GM12878 (cell line): ENCODE results near the gene TCF15. TPM values are rescaled to one million over a fixed set of nuclear protein-coding genes. Genes with fewer than 3 reads are reported as not detected.
A peak's percentile ranks its signal among the peaks of the same experiment; 100 is the strongest.

Experiments
- BCL11A ChIP-seq: IDR thresholded peaks from 2 replicates; pipeline ENCODE4 v1.6.1; 2011; ENCODE audit warnings: low read depth, low read length
- BRCA1 ChIP-seq: IDR thresholded peaks from 2 replicates; pipeline ENCODE4 v1.6.1; 2011; ENCODE audit warnings: low read depth, low read length, improper control_type of control experiment
- CBFB ChIP-seq: IDR thresholded peaks from 2 replicates; pipeline ENCODE4 v1.6.1; 2016; ENCODE audit warnings: antibody characterized with exemption, low read depth
- CREB1 ChIP-seq: IDR thresholded peaks from 2 replicates; pipeline ENCODE4 v1.6.1; 2012; ENCODE audit warnings: low read depth, mild to moderate bottlenecking, inconsistent platforms
- ESRRA ChIP-seq: IDR thresholded peaks from 2 replicates; pipeline ENCODE4 v1.6.1; 2012; ENCODE audit warnings: mild to moderate bottlenecking, low read length, improper control_type of control experiment
- HDAC2 ChIP-seq: fragments of 200-600 bp; sonication (generic); IDR thresholded peaks from 2 replicates; pipeline ENCODE4 v1.6.1; 2017
- IRF3 ChIP-seq: fragments of 450-650 bp; IDR thresholded peaks from 2 replicates; pipeline ENCODE4 v1.6.1; 2014; ENCODE audit warnings: mild to moderate bottlenecking
- KAT2A ChIP-seq: conservative IDR thresholded peaks from 2 replicates; pipeline ENCODE4 v1.6.1; 2011; ENCODE audit warnings: low read depth, low read length; ENCODE audit not compliant: control insufficient read depth
- MYC ChIP-seq: IDR thresholded peaks from 2 replicates; pipeline ENCODE4 v1.6.1; 2011; ENCODE audit warnings: mild to moderate bottlenecking, low read length, moderate library complexity, inconsistent platforms; ENCODE audit not compliant: insufficient read depth, insufficient replicate concordance, insufficient read length, severe bottlenecking
- RAD21 ChIP-seq: IDR thresholded peaks from 2 replicates; pipeline ENCODE4 v1.6.1; 2011; ENCODE audit warnings: mild to moderate bottlenecking, low read depth, low read length, moderate library complexity; ENCODE audit not compliant: insufficient read depth
- RAD51 ChIP-seq: fragments of 450-650 bp; IDR thresholded peaks from 2 replicates; pipeline ENCODE4 v1.6.1; 2016; ENCODE audit warnings: moderate library complexity, mild to moderate bottlenecking, inconsistent platforms
- RCOR1 ChIP-seq: conservative IDR thresholded peaks from 2 replicates; pipeline ENCODE4 v1.6.1; 2012; ENCODE audit warnings: low read depth, low read length, improper control_type of control experiment
- RFX5 ChIP-seq: IDR thresholded peaks from 2 replicates; pipeline ENCODE4 v1.6.1; 2011; ENCODE audit warnings: low read depth, low read length, improper control_type of control experiment
- SMAD5 ChIP-seq: IDR thresholded peaks from 2 replicates; pipeline ENCODE4 v1.6.1; 2016; ENCODE audit warnings: antibody characterized with exemption, low read depth
- SREBF1 ChIP-seq: IDR thresholded peaks from 2 replicates; pipeline ENCODE4 v1.6.1; 2012; ENCODE audit warnings: mild to moderate bottlenecking, low read length
- SREBF2 ChIP-seq: IDR thresholded peaks from 2 replicates; pipeline ENCODE4 v1.6.1; 2012; ENCODE audit warnings: mild to moderate bottlenecking, low read length
- SUPT20H ChIP-seq: IDR thresholded peaks from 2 replicates; pipeline ENCODE4 v1.6.1; 2011; ENCODE audit warnings: low read depth, mild to moderate bottlenecking, low read length, moderate library complexity, borderline replicate concordance; ENCODE audit not compliant: control insufficient read depth
- SUZ12 ChIP-seq: fragments of 200-600 bp; sonication (generic); IDR thresholded peaks from one replicate; pipeline ENCODE4 v1.6.1; 2018; ENCODE audit warnings: antibody characterized with exemption, mild to moderate bottlenecking; ENCODE audit not compliant: unreplicated experiment
- TAF1 ChIP-seq: IDR thresholded peaks from 2 replicates; pipeline ENCODE4 v1.6.1; 2011; ENCODE audit warnings: mild to moderate bottlenecking, low read depth, low read length, borderline replicate concordance
- TBL1XR1 ChIP-seq: IDR thresholded peaks from 2 replicates; pipeline ENCODE4 v1.6.1; 2012; ENCODE audit warnings: low read depth, low read length, improper control_type of control experiment
- TCF7 ChIP-seq: IDR thresholded peaks from 2 replicates; pipeline ENCODE4 v1.6.1; 2014; ENCODE audit warnings: antibody characterized with exemption, borderline replicate concordance
- USF2 ChIP-seq: IDR thresholded peaks from 2 replicates; pipeline ENCODE4 v1.6.1; 2011; ENCODE audit warnings: low read depth, low read length, improper control_type of control experiment, borderline replicate concordance
- polyA plus RNA-seq, 11 experiments: library from polyadenylated mRNA; depleted of rRNA in 4 of 11; unstranded in 6 of 11; stranded (reverse) in 5 of 11; fragments of >200 nt; fragmentation: Nextera tagmentation in 4 of 11; fragmentation: Illumina TruSeq in 1 of 11; extraction: Ambion mirVana in 4 of 11; extraction: Trizol in 1 of 11; gene quantifications; 1 replicate in 1 of 11; 2 replicates in 10 of 11; pipeline versions ENCODE4 v1.2.1 to v1.2.3, GENCODE V29; 2011 to 2016; ENCODE audit warnings: inconsistent platforms in 2 of 11, missing spikeins in 2 of 11, low read depth in 1 of 11
- total RNA-seq, 4 experiments: library from RNA; depleted of rRNA in 3 of 4; stranded (reverse); fragments of >200 nt in 3 of 4; fragmentation: Illumina TruSeq in 1 of 4; extraction: Trizol in 1 of 4; gene quantifications; 2 replicates each; pipeline versions ENCODE4 v1.2.1 to v1.2.3, GENCODE V29; 2013 to 2021
- TF ChIP-seq, protein P1 (sequence below), 3 experiments: IDR thresholded peaks in 2 of 3; conservative IDR thresholded peaks in 1 of 3; 2 replicates each; pipeline ENCODE4 v1.5.1; 2011; ENCODE audit warnings: low read depth in 3 of 3, low read length in 3 of 3, mild to moderate bottlenecking in 3 of 3, control low read depth in 2 of 3, moderate library complexity in 2 of 3, inconsistent platforms in 1 of 3, mixed read lengths in 1 of 3; ENCODE audit not compliant: control insufficient read depth in 2 of 3, insufficient read depth in 1 of 3; ENCODE audit errors: extremely low read depth in 1 of 3
- TF ChIP-seq, protein P2 (sequence below): fragments of 450-650 bp; IDR thresholded peaks from 2 replicates; pipeline ENCODE4 v1.6.1; 2017; ENCODE audit warnings: mild to moderate bottlenecking, moderate library complexity

Gene TCF15
- total and polyA plus RNA-seq, 10 of the 15 experiments (the other 5 are each of a cell fraction or from before 2014, with no cell fraction given): 0.08 TPM; not detected in 9

GRCh38 chr20:653110-653589, 43.0 kb upstream of the TCF15 start, which contains the start of gene SRXN1 (continued):
- TF ChIP-seq TCF7 (no peak), SUPT20H (no peak), ESRRA (no peak), RAD21 (peak; percentile 38; the same call in 1 of the 2 replicates), HDAC2 (no peak), IRF3 (no peak), SREBF1 (peak; percentile 78), SREBF2 (no peak), SMAD5 (no peak), BRCA1 (no peak), TBL1XR1 (no peak), USF2 (no peak), TAF1 (no peak), BCL11A (no peak), CBFB (no peak), SUZ12 (no peak), CREB1 (0 out of 2 replicates have a peak, but pooled peaks have one; percentile 30), MYC (no peak), RCOR1 (no peak), RAD51 (no peak), RFX5 (no peak), KAT2A (no peak)
- TF ChIP-seq, protein P1, sequence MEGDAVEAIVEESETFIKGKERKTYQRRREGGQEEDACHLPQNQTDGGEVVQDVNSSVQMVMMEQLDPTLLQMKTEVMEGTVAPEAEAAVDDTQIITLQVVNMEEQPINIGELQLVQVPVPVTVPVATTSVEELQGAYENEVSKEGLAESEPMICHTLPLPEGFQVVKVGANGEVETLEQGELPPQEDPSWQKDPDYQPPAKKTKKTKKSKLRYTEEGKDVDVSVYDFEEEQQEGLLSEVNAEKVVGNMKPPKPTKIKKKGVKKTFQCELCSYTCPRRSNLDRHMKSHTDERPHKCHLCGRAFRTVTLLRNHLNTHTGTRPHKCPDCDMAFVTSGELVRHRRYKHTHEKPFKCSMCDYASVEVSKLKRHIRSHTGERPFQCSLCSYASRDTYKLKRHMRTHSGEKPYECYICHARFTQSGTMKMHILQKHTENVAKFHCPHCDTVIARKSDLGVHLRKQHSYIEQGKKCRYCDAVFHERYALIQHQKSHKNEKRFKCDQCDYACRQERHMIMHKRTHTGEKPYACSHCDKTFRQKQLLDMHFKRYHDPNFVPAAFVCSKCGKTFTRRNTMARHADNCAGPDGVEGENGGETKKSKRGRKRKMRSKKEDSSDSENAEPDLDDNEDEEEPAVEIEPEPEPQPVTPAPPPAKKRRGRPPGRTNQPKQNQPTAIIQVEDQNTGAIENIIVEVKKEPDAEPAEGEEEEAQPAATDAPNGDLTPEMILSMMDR (IDR thresholded peaks at IDR 0.05 in 2 of 3, conservative IDR thresholded peaks at IDR 0.05 in 1 of 3; ENCODE audit: control insufficient read depth in 2 of 3, extremely low read depth in 1 of 3, insufficient read depth in 1 of 3, low read depth in 3 of 3, low read length in 3 of 3): peak; percentile 58 to 68 (median 60); a peak in 5 of 6 replicates
- TF ChIP-seq, protein P2, sequence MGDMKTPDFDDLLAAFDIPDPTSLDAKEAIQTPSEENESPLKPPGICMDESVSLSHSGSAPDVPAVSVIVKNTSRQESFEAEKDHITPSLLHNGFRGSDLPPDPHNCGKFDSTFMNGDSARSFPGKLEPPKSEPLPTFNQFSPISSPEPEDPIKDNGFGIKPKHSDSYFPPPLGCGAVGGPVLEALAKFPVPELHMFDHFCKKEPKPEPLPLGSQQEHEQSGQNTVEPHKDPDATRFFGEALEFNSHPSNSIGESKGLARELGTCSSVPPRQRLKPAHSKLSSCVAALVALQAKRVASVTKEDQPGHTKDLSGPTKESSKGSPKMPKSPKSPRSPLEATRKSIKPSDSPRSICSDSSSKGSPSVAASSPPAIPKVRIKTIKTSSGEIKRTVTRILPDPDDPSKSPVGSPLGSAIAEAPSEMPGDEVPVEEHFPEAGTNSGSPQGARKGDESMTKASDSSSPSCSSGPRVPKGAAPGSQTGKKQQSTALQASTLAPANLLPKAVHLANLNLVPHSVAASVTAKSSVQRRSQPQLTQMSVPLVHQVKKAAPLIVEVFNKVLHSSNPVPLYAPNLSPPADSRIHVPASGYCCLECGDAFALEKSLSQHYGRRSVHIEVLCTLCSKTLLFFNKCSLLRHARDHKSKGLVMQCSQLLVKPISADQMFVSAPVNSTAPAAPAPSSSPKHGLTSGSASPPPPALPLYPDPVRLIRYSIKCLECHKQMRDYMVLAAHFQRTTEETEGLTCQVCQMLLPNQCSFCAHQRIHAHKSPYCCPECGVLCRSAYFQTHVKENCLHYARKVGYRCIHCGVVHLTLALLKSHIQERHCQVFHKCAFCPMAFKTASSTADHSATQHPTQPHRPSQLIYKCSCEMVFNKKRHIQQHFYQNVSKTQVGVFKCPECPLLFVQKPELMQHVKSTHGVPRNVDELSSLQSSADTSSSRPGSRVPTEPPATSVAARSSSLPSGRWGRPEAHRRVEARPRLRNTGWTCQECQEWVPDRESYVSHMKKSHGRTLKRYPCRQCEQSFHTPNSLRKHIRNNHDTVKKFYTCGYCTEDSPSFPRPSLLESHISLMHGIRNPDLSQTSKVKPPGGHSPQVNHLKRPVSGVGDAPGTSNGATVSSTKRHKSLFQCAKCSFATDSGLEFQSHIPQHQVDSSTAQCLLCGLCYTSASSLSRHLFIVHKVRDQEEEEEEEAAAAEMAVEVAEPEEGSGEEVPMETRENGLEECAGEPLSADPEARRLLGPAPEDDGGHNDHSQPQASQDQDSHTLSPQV: peak; percentile 75
